ENCODE measurements around the gene BLOC1S3. TPM values are rescaled to one million over a fixed set of nuclear protein-coding genes. Genes with fewer than 3 reads are reported as not detected.

Gene BLOC1S3
- 10 to 100 TPM; 11.9 to 14.3 TPM for total RNA-seq

- POLR2A ChIA-PET = interaction anchor here (0.6 to 2.1 kb wide), 7 partner anchors 9 to 614 kb away, joined by 3 to 12 read pairs (median 3); partner anchors contain the start of genes DMWD and PPP1R37
- CTCF ChIA-PET = interaction anchor here (0.6 to 1.8 kb wide), 4 partner anchors 9 to 119 kb away, joined by 3 to 7 read pairs (median 4); no protein-coding TSS in a partner anchor
Measured at GRCh38 chr19:45178262-45179071, at the start of gene BLOC1S3. Gene BLOC1S3, plus strand, starts transcription at chr19:45178784. Its CDS starts 513 bp downstream, at chr19:45179297.

DNA sequence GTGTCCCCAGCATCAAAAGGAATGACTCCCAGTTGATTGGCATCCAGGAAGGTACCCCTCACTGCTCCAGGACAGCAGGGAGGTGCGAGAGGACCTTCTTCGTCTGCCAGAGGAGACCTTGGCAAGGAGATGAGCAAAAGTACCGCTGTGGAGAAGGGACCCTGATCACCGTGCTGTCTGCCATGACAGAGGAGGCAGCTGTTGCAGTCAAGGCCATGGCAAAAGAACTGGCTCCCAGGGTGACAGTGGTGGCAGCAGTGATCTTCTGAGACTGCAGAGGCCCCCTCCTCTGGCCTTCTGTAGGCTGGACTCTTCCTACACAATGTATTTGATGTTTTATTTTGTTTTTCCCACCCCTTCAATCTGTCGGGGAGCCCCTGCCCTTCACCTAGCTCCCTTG lies 49.8 kb upstream of the BLOC1S3 start:
- ChIA-PET CTCF (no interaction called here), POLR2A (interaction anchor here (0.6 kb wide), 1 partner anchor 201 kb away, joined by 11 read pairs; no protein-coding TSS in a partner anchor)

DNA sequence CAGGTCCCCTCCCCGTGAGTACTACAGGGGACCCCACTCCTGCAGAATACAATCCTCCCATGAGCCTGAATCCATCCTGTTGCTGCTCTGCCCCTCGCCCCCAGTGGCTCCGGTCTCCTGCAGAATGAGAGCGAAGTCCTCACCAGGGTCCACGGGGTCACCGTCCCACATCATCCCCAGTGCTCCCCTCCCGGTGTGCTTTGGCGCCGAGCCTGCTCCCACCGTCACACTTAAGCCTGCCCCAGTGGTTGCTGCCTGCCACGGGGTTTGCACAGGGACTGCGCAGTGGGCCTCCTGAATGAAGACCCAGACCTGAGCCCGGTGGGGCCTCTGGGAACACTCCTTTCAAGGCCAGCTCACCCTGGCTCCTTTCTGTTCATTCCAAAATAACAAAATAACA lies 48.3 kb upstream of the BLOC1S3 start:
- ChIA-PET CTCF (no interaction called here), POLR2A (no interaction called here)

GRCh38 chr19:45130888-45131615 lies 47.5 kb upstream of the BLOC1S3 start:
- ChIA-PET POLR2A (no interaction called here), CTCF (interaction anchor here (0.7 kb wide), 1 partner anchor 16 kb away, joined by 4 read pairs; no protein-coding TSS in a partner anchor)

DNA sequence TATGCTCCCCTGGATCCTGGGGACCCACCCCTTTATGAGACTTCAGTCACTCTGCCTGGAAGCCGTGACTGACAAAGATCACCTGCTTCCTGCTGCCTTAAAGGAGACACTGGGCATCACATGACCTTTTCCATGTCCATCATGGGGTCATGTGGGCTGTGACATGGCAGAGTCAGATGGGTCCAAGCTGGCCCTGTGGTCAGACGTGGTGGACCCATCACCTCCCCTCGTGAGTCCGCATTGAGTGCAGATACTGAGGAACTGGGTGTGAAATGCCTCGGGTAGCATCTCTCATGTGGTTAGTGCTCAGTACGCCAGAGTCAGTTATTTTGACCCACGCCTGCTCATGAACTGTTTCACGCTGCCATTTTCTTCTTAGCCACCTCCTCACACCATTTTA lies 44.9 kb upstream of the BLOC1S3 start:
- CTCF ChIA-PET = no interaction called here
- POLR2A ChIA-PET = no interaction called here

GRCh38 chr19:45135176-45135885 lies 43.3 kb upstream of the BLOC1S3 start:
- ChIA-PET CTCF (no interaction called here), POLR2A (no interaction called here)

DNA sequence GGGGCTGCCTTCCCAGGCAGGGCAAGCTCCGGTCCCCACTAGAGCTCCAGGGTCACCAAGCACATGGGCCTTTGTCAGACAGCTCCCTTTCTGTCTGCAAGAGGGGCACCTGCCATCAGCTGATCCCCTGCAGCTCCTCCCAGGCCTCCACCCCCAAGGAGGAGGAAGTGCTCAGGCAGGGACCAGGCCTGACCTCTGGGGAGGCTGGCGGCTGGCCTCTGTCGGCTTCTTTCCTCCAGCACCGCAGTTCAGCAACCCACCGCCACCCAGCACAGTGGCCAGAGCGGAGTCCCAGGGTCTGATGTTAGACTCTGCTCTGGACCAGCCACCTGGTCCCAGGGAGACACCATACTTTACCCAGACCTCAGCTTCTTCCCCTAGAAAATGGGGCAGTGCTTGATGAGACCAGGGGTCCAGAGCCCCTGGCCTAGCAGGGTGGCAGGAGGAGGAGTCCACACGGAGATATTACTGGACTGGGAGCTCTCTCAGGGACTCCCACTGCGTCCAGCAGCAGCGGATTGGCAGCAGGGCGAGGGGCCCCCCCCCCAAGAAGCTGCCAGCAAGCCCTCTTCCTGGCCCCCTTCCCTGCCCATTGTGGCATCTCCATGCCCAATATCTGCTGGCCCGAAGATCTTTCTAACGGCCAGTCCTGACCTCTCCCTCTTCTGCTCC lies 41.9 kb upstream of the BLOC1S3 start:
- CTCF ChIA-PET = interaction anchor here (1.2 kb wide), 1 partner anchor 77 kb away, joined by 3 read pairs; no protein-coding TSS in a partner anchor
- POLR2A ChIA-PET = no interaction called here

DNA sequence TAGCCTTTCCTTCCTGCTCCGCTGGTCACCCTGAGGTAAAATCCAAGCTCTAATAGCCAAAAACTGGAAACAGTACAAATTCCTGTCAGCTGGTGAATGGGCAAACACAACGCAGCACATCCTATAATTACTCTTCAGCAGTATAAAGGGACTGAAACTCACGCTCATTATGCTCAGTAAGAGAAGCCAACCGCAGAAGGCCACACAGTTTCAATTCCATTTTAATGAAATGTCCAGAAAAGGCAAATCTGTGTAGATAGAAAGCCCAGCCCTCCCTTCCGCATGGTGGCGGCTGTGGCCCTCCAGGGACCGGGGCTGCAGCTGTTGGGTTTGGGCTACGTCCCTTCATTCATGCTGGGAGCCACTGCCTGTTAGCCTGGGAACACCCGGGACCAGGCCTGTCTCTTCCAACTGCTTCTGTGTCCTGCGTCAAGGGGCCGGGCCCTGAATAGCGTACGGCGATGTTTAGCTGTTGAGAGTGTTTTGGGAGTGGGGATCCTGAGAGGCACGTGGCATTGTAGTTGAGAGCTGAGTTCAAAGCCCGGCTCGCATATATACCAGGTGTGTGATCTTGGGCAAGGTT lies 41.3 kb upstream of the BLOC1S3 start:
- POLR2A ChIA-PET = no interaction called here
- CTCF ChIA-PET = interaction anchor here (1.2 kb wide), 1 partner anchor 78 kb away, joined by 3 read pairs; no protein-coding TSS in a partner anchor

GRCh38 chr19:45138303-45138751 lies 40.3 kb upstream of the BLOC1S3 start:
- ChIA-PET CTCF (interaction anchor here (0.7 to 1.2 kb wide), 2 partner anchors 12 to 26 kb away, joined by 3 read pairs; no protein-coding TSS in a partner anchor), POLR2A (no interaction called here)

DNA sequence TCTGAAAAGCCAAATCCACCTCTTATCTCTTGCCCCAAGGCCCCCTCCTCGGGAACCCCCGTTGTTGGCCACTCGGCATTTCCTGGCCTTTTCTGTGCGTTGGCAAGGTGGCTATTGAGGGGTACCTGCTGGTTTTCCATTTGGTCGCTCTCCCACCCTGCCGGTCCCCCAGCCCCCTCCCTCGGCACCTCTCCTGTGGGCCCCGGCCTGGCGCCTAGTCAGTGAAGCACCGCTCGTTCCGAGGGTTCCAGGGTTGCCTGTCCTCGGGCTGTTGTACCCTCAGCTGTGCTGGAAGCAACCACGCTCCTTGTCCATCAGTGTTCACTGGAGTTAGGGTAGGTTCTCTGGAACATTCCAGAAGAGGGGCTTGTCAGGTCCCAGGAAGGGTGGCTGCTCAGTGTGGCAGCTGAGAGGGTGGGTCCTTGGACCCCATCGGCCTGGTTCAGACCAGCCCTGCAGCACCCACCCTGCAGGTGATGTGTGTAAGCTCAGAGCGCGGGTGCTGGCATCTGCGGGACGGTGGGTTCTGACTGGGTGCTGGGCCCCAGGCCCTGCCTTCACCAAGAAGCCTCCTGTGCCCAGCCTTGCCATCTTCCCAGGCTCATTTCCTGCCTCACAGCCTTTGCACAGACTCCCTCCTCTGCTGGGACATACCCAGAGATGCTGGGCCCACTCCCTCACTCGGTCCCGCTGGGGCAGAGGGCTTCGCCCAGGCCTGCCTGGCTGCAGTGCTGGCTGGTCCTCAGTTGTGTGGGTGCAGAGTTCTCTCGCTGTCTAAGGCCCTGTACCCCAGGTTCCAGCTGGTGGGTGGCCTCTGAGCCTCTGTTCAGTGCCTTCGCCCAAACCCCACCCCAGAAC lies 39.1 kb upstream of the BLOC1S3 start:
- CTCF ChIA-PET = no interaction called here
- POLR2A ChIA-PET = no interaction called here

- POLR2A ChIA-PET = no interaction called here
- CTCF ChIA-PET = no interaction called here
Measured at GRCh38 chr19:45140144-45140503, 38.5 kb upstream of the BLOC1S3 start.

DNA sequence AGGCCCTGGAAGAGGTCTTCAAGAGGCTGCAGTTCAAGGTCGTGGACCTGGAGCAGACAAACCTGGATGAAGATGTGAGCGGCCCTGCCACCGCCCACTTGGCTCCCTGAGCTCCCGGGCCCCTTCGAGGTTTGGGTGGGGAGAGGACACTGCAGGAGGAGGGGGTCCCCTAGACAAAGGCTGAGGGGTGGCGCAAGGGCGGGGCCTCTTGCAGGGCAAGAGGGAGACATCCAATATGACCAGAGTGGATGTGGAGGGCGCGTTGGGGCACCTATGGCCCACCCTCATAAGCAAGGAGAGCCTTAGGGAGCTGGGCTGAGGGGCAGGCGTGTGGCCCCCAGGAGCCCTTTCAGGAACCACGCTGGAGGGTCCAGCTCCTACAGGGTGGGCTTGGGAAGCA lies 38.1 kb upstream of the BLOC1S3 start:
- POLR2A ChIA-PET = no interaction called here
- CTCF ChIA-PET = no interaction called here

- CTCF ChIA-PET = no interaction called here
- POLR2A ChIA-PET = no interaction called here
Measured at GRCh38 chr19:45141203-45141900, 37.2 kb upstream of the BLOC1S3 start.

DNA sequence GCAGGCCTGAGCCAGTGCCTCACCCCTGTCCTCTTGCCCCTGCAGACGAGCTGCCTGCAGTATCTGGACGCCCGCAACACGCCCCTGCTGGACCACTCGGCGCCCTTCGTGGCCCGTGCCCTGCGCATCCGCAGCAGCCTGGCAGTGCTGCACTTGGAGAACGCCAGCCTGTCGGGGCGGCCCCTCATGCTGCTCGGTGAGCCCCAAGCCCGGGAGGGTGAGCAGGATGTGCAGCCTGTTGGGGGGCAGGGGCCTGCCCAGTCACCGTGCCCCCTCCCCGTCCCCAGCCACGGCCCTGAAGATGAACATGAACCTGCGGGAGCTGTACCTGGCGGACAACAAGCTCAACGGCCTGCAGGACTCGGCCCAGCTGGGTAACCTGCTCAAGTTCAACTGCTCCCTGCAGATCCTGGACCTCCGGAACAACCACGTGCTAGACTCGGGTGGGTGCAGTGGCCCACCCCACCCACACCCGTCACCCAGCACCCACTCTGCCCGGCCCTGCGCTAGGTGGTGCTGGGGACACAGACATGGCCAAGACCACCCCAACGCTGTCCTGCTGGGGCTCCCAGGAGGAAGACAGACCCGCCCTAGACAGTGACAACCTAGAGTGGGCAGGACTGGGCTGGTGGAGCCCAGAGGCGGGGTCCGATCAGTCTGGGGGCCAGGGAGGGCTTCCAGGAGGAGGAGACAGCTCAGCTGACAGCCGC lies 36.4 kb upstream of the BLOC1S3 start:
- ChIA-PET CTCF (no interaction called here), POLR2A (no interaction called here)

DNA sequence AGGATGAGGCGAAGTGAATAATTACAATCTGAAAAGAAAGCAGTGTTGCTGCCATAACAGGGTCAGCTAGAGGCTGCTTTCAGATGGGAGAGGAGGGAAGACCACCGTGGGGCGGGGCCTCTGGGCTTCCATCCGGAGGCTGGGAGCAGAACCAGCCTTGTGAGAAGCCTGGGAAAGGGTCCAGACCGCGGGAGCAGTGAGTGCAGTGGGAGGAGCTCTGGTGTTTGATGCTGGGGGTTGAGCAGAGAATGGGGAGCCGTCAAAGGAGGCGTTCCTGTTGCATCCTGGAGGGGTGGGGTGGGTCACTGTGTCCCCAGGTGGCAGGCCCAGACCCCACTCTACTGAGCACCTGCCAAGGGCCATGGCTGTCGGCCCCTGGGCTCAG lies 35.9 kb upstream of the BLOC1S3 start:
- POLR2A ChIA-PET = no interaction called here
- CTCF ChIA-PET = interaction anchor here (1.5 kb wide), 1 partner anchor 21 kb away, joined by 5 read pairs; no protein-coding TSS in a partner anchor

DNA sequence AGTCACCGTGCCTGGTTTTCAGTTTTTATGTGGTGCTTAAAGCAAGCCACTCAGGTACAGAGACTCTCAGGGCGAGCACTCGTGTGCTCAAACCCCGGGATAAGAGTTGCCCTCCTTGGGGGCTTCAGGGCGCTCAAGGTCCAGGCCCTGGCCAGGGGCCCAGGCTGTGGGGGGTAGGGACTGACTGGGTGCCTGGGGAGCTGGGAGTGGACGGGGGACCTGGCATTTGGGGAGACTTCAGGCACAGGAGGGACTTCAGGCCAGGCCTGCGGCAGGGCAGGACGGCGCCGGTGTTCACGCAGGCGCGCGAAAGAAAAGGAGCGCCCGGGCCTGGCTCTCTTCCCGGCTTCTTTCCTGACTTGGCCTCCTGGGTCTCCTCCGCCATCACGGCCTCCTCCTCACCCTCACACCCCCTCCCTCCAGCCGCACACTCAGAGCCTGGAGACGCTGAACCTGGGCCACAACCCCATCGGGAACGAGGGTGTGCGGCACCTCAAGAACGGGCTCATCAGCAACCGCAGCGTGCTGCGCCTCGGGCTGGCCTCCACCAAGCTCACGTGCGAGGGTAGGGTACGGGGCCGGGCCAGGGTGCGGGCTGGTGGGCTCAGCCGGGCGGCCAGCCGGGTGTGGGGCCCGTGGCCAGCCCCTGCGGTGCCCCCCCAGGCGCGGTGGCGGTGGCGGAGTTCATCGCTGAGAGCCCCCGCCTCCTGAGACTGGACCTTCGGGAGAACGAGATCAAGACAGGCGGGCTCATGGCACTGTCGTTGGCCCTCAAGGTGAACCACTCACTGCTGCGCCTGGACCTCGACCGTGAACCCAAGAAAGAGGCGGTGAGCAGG lies 33.9 kb upstream of the BLOC1S3 start:
- ChIA-PET POLR2A (no interaction called here), CTCF (interaction anchor here (0.9 to 1.2 kb wide), 2 partner anchors 9 to 20 kb away, joined by 3 read pairs; no protein-coding TSS in a partner anchor)

All from activated CD8-positive, alpha-beta memory T cell treated with anti-CD3 and anti-CD28 coated beads for 36 hours (primary cell).